Testis (tissue), 2 donors: Measurements from ENCODE around the gene TBL1X.

Experiments used
- POLR2A ChIP-seq: fragments of 450-650 bp; IDR thresholded peaks from one replicate; pipeline ENCODE4 v1.6.1; 2017; ENCODE audit warnings: antibody characterized with exemption, mild to moderate bottlenecking, moderate library complexity
- TF ChIP-seq, protein P1 (sequence below), 3 experiments: fragments of 450-650 bp in 2 of 3; fragments of 200-600 bp in 1 of 3; sonication (generic) in 1 of 3; IDR thresholded peaks; one replicate each; pipeline ENCODE4 v1.5.1; 2016 to 2019; ENCODE audit warnings: antibody characterized with exemption in 3 of 3, mild to moderate bottlenecking in 2 of 3, moderate library complexity in 1 of 3

GRCh38 chrX:9668537-9668936 lies 203.7 kb downstream of the TBL1X start:
- TF ChIP-seq, protein P1, sequence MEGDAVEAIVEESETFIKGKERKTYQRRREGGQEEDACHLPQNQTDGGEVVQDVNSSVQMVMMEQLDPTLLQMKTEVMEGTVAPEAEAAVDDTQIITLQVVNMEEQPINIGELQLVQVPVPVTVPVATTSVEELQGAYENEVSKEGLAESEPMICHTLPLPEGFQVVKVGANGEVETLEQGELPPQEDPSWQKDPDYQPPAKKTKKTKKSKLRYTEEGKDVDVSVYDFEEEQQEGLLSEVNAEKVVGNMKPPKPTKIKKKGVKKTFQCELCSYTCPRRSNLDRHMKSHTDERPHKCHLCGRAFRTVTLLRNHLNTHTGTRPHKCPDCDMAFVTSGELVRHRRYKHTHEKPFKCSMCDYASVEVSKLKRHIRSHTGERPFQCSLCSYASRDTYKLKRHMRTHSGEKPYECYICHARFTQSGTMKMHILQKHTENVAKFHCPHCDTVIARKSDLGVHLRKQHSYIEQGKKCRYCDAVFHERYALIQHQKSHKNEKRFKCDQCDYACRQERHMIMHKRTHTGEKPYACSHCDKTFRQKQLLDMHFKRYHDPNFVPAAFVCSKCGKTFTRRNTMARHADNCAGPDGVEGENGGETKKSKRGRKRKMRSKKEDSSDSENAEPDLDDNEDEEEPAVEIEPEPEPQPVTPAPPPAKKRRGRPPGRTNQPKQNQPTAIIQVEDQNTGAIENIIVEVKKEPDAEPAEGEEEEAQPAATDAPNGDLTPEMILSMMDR (IDR thresholded peaks at IDR 0.05), result no peak
- TF ChIP-seq POLR2A, result no peak
